ENCODE measurements around the gene CDK15.

Gene CDK15

GRCh38 chr2:201768918-201769317 lies 37.4 kb upstream of the CDK15 start:
- no peak overlapping the region for H3K4me3 ChIP-seq (replicated peaks; ENCODE audit: low read depth, low read length)
- no peak for TF ChIP-seq CTCF (IDR thresholded peaks at IDR 0.05; ENCODE audit: low read length, missing control alignments)
- DNase-seq (ENCODE audit: low read depth) = peak; percentile 41

- TF ChIP-seq CTCF (IDR thresholded peaks at IDR 0.05; ENCODE audit: low read length, missing control alignments) = no peak
- no peak overlapping the region for H3K4me3 ChIP-seq (replicated peaks; ENCODE audit: low read depth, low read length)
- DNase-seq (ENCODE audit: low read depth) = no peak
Observed at GRCh38 chr2:201769666-201770373, 36.5 kb upstream of the CDK15 start.

GRCh38 chr2:201773990-201774389 lies 32.3 kb upstream of the CDK15 start:
- no peak for DNase-seq (ENCODE audit: low read depth)
- no peak for TF ChIP-seq CTCF (IDR thresholded peaks at IDR 0.05; ENCODE audit: low read length, missing control alignments)
- no peak overlapping the region for H3K4me3 ChIP-seq (replicated peaks; ENCODE audit: low read depth, low read length)

GRCh38 chr2:201774546-201774945 lies 31.8 kb upstream of the CDK15 start:
- no peak for DNase-seq (ENCODE audit: low read depth)
- no peak for TF ChIP-seq CTCF (IDR thresholded peaks at IDR 0.05; ENCODE audit: low read length, missing control alignments)
- no peak overlapping the region for H3K4me3 ChIP-seq (replicated peaks; ENCODE audit: low read depth, low read length)

GRCh38 chr2:201775326-201775725 lies 31.0 kb upstream of the CDK15 start:
- H3K4me3 ChIP-seq (replicated peaks; ENCODE audit: low read depth, low read length) = no peak overlapping the region
- DNase-seq (ENCODE audit: low read depth) = no peak
- no peak for TF ChIP-seq CTCF (IDR thresholded peaks at IDR 0.05; ENCODE audit: low read length, missing control alignments)

- H3K4me3 ChIP-seq (replicated peaks; ENCODE audit: low read depth, low read length) = no peak overlapping the region
- no peak for DNase-seq (ENCODE audit: low read depth)
- TF ChIP-seq CTCF (IDR thresholded peaks at IDR 0.05; ENCODE audit: low read length, missing control alignments) = no peak
Observed at GRCh38 chr2:201777043-201777442, 29.3 kb upstream of the CDK15 start.

- no peak for DNase-seq (ENCODE audit: low read depth)
- no peak overlapping the region for H3K4me3 ChIP-seq (replicated peaks; ENCODE audit: low read depth, low read length)
- TF ChIP-seq CTCF (IDR thresholded peaks at IDR 0.05; ENCODE audit: low read length, missing control alignments) = no peak
Observed at GRCh38 chr2:201777869-201778268, 28.5 kb upstream of the CDK15 start.
